GM23338 (cell line): ENCODE data around the gene SUPT3H. TPM values are rescaled to one million over a fixed set of nuclear protein-coding genes. Genes with fewer than 3 reads are reported as not detected.

ENCODE experiments used
- ATAC-seq: fragments of 200-7000 bp; cut with Tn5 transposase; 3 replicates; pipeline ENCODE4 v1.9.1; 2020
- DNase-seq: peaks from one replicate; pipeline ENCODE4 v3.0.0-alpha.2; 2015; ENCODE audit warnings: low spot score
- H2AFZ ChIP-seq: fragments of 200-600 bp; sonication (generic); 2 replicates; pipeline ENCODE4 v1.8.0; 2016; ENCODE audit warnings: antibody characterized with exemption, mild to moderate bottlenecking, moderate library complexity
- H3F3A ChIP-seq: fragments of 200-600 bp; sonication (generic); replicated peaks from 2 replicates; pipeline ENCODE4 v1.8.0; 2017; ENCODE audit warnings: antibody characterized with exemption, mixed run types, low read depth
- H3K27ac ChIP-seq: fragments of 200-600 bp; sonication (generic); 2 replicates; pipeline ENCODE4 v1.6.1; 2016; ENCODE audit warnings: low read depth
- H3K27me3 ChIP-seq: fragments of 200-600 bp; sonication (generic); 2 replicates; pipeline ENCODE4 v1.8.0; 2016; ENCODE audit warnings: mild to moderate bottlenecking, mixed run types, moderate library complexity; ENCODE audit not compliant: insufficient read depth
- H3K36me3 ChIP-seq: fragments of 200-600 bp; sonication (generic); 2 replicates; pipeline ENCODE4 v1.8.0; 2016; ENCODE audit warnings: mild to moderate bottlenecking; ENCODE audit not compliant: insufficient read depth
- H3K4me1 ChIP-seq: fragments of 200-600 bp; sonication (generic); 2 replicates; pipeline ENCODE4 v1.8.0; 2016; ENCODE audit warnings: mild to moderate bottlenecking, moderate library complexity; ENCODE audit not compliant: insufficient read depth
- H3K4me2 ChIP-seq: fragments of 200-600 bp; sonication (generic); 2 replicates; pipeline ENCODE4 v1.7.1; 2017; ENCODE audit warnings: mixed run types
- H3K4me3 ChIP-seq: fragments of 200-600 bp; sonication (generic); 2 replicates; pipeline ENCODE4 v1.6.1; 2016; ENCODE audit warnings: mixed run types
- H3K79me2 ChIP-seq: fragments of 200-600 bp; sonication (generic); replicated peaks from 2 replicates; pipeline ENCODE4 v1.8.0; 2017; ENCODE audit warnings: mild to moderate bottlenecking; ENCODE audit not compliant: insufficient read depth
- H3K9me2 ChIP-seq: fragments of 200-600 bp; sonication (generic); 2 replicates; pipeline ENCODE4 v1.8.0; 2017; ENCODE audit not compliant: insufficient read depth
- H4K20me1 ChIP-seq: fragments of 200-600 bp; sonication (generic); replicated peaks from 2 replicates; pipeline ENCODE4 v1.8.0; 2017; ENCODE audit warnings: mild to moderate bottlenecking; ENCODE audit not compliant: insufficient read depth
- H3K27ac Mint-ChIP-seq: 2 replicates; pipeline ENCODE4 v1.8.0; 2020; ENCODE audit warnings: inconsistent platforms, mild to moderate bottlenecking, moderate library complexity, mixed read lengths
- H3K27me3 Mint-ChIP-seq: 3 replicates; pipeline ENCODE4 v1.8.0; 2022; ENCODE audit warnings: low read depth, mild to moderate bottlenecking, moderate library complexity, mixed read lengths, inconsistent platforms; ENCODE audit not compliant: insufficient read depth, poor library complexity
- H3K36me3 Mint-ChIP-seq: 3 replicates; pipeline ENCODE4 v1.8.0; 2021; ENCODE audit warnings: low read depth, mild to moderate bottlenecking, inconsistent platforms, moderate library complexity, mixed read lengths
- H3K4me1 Mint-ChIP-seq: 3 replicates; pipeline ENCODE4 v1.8.0; 2020; ENCODE audit warnings: mild to moderate bottlenecking, inconsistent platforms, mixed read lengths
- H3K4me3 Mint-ChIP-seq: 3 replicates; pipeline ENCODE4 v1.8.0; 2021; ENCODE audit warnings: moderate library complexity, mild to moderate bottlenecking, inconsistent platforms, mixed read lengths
- H3K9me3 Mint-ChIP-seq: 3 replicates; pipeline ENCODE4 v1.8.0; 2020; ENCODE audit warnings: moderate library complexity, mild to moderate bottlenecking, inconsistent platforms, mixed read lengths
- CREB1 ChIP-seq: fragments of 250-450 bp; sonication (Bioruptor Pico); IDR thresholded peaks from 2 replicates; pipeline ENCODE4 v1.5.0; 2020; ENCODE audit warnings: low read depth, mild to moderate bottlenecking, moderate library complexity
- EZH2 ChIP-seq: fragments of 200-600 bp; sonication (generic); IDR thresholded peaks from one replicate; pipeline ENCODE4 v1.8.0; 2017; ENCODE audit warnings: antibody characterized with exemption, mild to moderate bottlenecking, low read depth; ENCODE audit not compliant: unreplicated experiment
- EZH2phosphoT487 ChIP-seq: fragments of 200-600 bp; sonication (generic); IDR thresholded peaks from one replicate; pipeline ENCODE4 v1.8.1; 2018; ENCODE audit warnings: antibody characterized with exemption; ENCODE audit not compliant: unreplicated experiment
- JUNB ChIP-seq: IDR thresholded peaks from one replicate; pipeline ENCODE4 v1.6.1; 2016; ENCODE audit warnings: antibody characterized with exemption; ENCODE audit not compliant: unreplicated experiment
- POLR2AphosphoS5 ChIP-seq: IDR thresholded peaks from 2 replicates; pipeline ENCODE4 v1.6.1; 2016; ENCODE audit warnings: antibody characterized with exemption, low read depth
- STAT1 ChIP-seq: IDR thresholded peaks from one replicate; pipeline ENCODE4 v1.6.1; 2016; ENCODE audit warnings: antibody characterized with exemption; ENCODE audit not compliant: unreplicated experiment
- ZNF114 ChIP-seq: fragments of 250-450 bp; sonication (Bioruptor Pico); IDR thresholded peaks from 2 replicates; pipeline ENCODE4 v1.5.0; 2020; ENCODE audit warnings: mild to moderate bottlenecking, moderate library complexity
- ZNF331 ChIP-seq: fragments of 250-450 bp; sonication (Bioruptor Pico); IDR thresholded peaks from 2 replicates; pipeline ENCODE4 v1.5.0; 2020; ENCODE audit warnings: low read depth, mild to moderate bottlenecking, moderate library complexity
- polyA plus RNA-seq: library from polyadenylated mRNA; unstranded; fragments of >200 nt; fragmentation: Nextera tagmentation; extraction: Ambion mirVana; gene quantifications from 2 replicates; pipeline ENCODE4 v1.2.1, GENCODE V29; 2016
- total RNA-seq: library from RNA; depleted of rRNA; stranded (reverse); fragments of >200 nt; shearing (Covaris generic); gene quantifications from 2 replicates; pipeline ENCODE4 v1.2.3, GENCODE V29; 2014
- TF ChIP-seq, protein P1 (sequence below), 2 experiments: fragments of 200-600 bp in 1 of 2; sonication (generic) in 1 of 2; conservative IDR thresholded peaks; 2 replicates each; pipeline versions ENCODE4 v1.5.1 to v1.6.1; 2016 to 2017; ENCODE audit warnings: antibody characterized with exemption in 2 of 2, low read depth in 2 of 2, mild to moderate bottlenecking in 2 of 2, moderate library complexity in 1 of 2
- TF ChIP-seq, protein P2 (sequence below): IDR thresholded peaks from one replicate; pipeline ENCODE4 v1.6.1; 2018; ENCODE audit warnings: antibody characterized with exemption; ENCODE audit not compliant: unreplicated experiment
- TF ChIP-seq, protein P3 (sequence below): IDR thresholded peaks from 2 replicates; pipeline ENCODE4 v1.6.1; 2016; ENCODE audit warnings: antibody characterized with exemption

Gene SUPT3H
- total and polyA plus RNA-seq, 2 experiments from 2014 or later: 11.4 to 30.1 TPM

DNA sequence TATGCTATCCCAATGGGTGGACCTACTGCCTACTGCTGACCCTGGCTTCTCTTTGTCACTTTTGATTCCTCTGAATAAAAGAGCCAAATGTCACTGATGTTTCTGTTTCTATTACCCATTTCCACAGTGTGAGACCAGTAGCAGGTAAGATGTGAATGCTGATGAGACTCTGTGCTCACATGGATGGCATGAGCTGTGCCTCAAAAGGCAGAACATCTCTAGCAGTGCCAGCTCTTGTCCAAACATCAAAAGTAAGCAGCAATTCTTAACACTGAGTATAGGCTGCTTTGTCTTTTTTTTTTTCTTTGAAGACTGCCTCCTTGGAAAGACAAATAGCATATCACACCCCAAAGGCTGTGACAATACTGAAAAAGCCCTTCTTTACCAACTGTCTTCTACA is 508.8 kb downstream of the SUPT3H start (continued):
- TF ChIP-seq JUNB (no peak), ZNF114 (CRISPR knock-in tag) (no peak), STAT1 (no peak)
- TF ChIP-seq, protein P1, sequence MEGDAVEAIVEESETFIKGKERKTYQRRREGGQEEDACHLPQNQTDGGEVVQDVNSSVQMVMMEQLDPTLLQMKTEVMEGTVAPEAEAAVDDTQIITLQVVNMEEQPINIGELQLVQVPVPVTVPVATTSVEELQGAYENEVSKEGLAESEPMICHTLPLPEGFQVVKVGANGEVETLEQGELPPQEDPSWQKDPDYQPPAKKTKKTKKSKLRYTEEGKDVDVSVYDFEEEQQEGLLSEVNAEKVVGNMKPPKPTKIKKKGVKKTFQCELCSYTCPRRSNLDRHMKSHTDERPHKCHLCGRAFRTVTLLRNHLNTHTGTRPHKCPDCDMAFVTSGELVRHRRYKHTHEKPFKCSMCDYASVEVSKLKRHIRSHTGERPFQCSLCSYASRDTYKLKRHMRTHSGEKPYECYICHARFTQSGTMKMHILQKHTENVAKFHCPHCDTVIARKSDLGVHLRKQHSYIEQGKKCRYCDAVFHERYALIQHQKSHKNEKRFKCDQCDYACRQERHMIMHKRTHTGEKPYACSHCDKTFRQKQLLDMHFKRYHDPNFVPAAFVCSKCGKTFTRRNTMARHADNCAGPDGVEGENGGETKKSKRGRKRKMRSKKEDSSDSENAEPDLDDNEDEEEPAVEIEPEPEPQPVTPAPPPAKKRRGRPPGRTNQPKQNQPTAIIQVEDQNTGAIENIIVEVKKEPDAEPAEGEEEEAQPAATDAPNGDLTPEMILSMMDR (conservative IDR thresholded peaks at IDR 0.05; ENCODE audit: low read depth in 2 of 2): no peak

DNA sequence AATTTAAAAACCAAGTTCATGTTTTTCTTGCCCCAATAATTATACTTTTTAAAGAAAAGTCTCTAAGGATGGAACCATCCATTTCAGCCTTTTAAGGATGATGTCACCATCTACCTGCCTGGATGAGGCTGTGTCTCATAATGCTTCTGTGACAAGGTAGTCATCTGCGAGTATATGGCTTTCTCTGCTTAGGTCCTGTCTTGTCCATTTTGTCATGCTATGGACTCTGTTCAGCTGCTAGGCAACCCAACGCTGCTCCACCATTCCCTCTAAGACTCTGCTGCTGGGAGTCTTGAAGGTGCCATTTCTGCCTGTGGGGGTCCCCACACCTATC is 509.4 kb downstream of the SUPT3H start:
- Histone ChIP-seq H3K9me2 (peaks cover 4% of the 10 kb centered on the region; the same call in 1 of the 2 replicates), H3K4me3 (no peak overlapping the region), H3K36me3 (peaks cover 8% of the 10 kb centered on the region), H4K20me1 (no peaks in the 10 kb centered on the region), H3K4me2 (no peak overlapping the region), H3K27ac (no peak overlapping the region), H3F3A (no peaks in the 10 kb centered on the region), H2AFZ (no peak overlapping the region), H3K79me2 (no peaks in the 10 kb centered on the region), H3K27me3 (no peaks in the 10 kb centered on the region), H3K4me1 (no peaks in the 10 kb centered on the region)
- Mint-ChIP-seq H3K4me3 (no peak overlapping the region), H3K36me3 (peaks cover 25% of the 10 kb centered on the region), H3K27ac (no peak overlapping the region), H3K27me3 (no peaks in the 10 kb centered on the region), H3K9me3 (peaks cover 21% of the 10 kb centered on the region), H3K4me1 (no peaks in the 10 kb centered on the region; the same call in 2 of the 3 replicates)
- DNase-seq: no peak
- ATAC-seq: no peak
- TF ChIP-seq JUNB (no peak), ZNF331 (no peak), ZNF114 (CRISPR knock-in tag) (no peak)
- TF ChIP-seq, protein P2, sequence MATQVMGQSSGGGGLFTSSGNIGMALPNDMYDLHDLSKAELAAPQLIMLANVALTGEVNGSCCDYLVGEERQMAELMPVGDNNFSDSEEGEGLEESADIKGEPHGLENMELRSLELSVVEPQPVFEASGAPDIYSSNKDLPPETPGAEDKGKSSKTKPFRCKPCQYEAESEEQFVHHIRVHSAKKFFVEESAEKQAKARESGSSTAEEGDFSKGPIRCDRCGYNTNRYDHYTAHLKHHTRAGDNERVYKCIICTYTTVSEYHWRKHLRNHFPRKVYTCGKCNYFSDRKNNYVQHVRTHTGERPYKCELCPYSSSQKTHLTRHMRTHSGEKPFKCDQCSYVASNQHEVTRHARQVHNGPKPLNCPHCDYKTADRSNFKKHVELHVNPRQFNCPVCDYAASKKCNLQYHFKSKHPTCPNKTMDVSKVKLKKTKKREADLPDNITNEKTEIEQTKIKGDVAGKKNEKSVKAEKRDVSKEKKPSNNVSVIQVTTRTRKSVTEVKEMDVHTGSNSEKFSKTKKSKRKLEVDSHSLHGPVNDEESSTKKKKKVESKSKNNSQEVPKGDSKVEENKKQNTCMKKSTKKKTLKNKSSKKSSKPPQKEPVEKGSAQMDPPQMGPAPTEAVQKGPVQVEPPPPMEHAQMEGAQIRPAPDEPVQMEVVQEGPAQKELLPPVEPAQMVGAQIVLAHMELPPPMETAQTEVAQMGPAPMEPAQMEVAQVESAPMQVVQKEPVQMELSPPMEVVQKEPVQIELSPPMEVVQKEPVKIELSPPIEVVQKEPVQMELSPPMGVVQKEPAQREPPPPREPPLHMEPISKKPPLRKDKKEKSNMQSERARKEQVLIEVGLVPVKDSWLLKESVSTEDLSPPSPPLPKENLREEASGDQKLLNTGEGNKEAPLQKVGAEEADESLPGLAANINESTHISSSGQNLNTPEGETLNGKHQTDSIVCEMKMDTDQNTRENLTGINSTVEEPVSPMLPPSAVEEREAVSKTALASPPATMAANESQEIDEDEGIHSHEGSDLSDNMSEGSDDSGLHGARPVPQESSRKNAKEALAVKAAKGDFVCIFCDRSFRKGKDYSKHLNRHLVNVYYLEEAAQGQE: no peak

GRCh38 chr6:44867571-44868334 is 510.0 kb downstream of the SUPT3H start:
- no peaks in the 10 kb centered on the region for H3K27me3 Mint-ChIP-seq
- DNase-seq (no peak), ATAC-seq (no peak)
- Histone ChIP-seq H3K4me2 (no peak overlapping the region), H3K27ac (no peak overlapping the region), H2AFZ (no peak overlapping the region), H3K27me3 (no peaks in the 10 kb centered on the region), H3F3A (no peaks in the 10 kb centered on the region), H3K9me2 (peaks cover 4% of the 10 kb centered on the region; the same call in 1 of the 2 replicates), H3K4me1 (no peaks in the 10 kb centered on the region), H4K20me1 (no peaks in the 10 kb centered on the region), H3K36me3 (peaks cover 8% of the 10 kb centered on the region), H3K79me2 (no peaks in the 10 kb centered on the region), H3K4me3 (no peak overlapping the region)
- H3K36me3 Mint-ChIP-seq: peaks cover 28% of the 10 kb centered on the region
- no peak overlapping the region for H3K27ac Mint-ChIP-seq
- H3K9me3 Mint-ChIP-seq: peaks cover 21% of the 10 kb centered on the region
- H3K4me1 Mint-ChIP-seq: no peaks in the 10 kb centered on the region; the same call in 2 of the 3 replicates
- no peak overlapping the region for H3K4me3 Mint-ChIP-seq
- no peak for TF ChIP-seq JUNB
- TF ChIP-seq EZH2phosphoT487: no peak
- no peak for TF ChIP-seq EZH2
- no peak for TF ChIP-seq CREB1 (CRISPR knock-in tag)
- no peak for TF ChIP-seq POLR2AphosphoS5
- TF ChIP-seq, protein P2: no peak
- no peak for TF ChIP-seq STAT1
- TF ChIP-seq, protein P3, sequence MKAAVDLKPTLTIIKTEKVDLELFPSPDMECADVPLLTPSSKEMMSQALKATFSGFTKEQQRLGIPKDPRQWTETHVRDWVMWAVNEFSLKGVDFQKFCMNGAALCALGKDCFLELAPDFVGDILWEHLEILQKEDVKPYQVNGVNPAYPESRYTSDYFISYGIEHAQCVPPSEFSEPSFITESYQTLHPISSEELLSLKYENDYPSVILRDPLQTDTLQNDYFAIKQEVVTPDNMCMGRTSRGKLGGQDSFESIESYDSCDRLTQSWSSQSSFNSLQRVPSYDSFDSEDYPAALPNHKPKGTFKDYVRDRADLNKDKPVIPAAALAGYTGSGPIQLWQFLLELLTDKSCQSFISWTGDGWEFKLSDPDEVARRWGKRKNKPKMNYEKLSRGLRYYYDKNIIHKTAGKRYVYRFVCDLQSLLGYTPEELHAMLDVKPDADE: no peak
